AG09319 (cell line): Measurements from ENCODE around the gene DYSF.

Experiments
- DNase-seq: peaks from one replicate; pipeline ENCODE4 v3.0.0-alpha.2; 2010; ENCODE audit warnings: low read depth; ENCODE audit errors: extremely low read depth
- CTCF ChIP-seq: IDR thresholded peaks from 2 replicates; pipeline ENCODE4 v1.5.1; 2011; ENCODE audit warnings: low read depth, mild to moderate bottlenecking, inconsistent platforms, low read length, moderate library complexity

DYSF gene

DNA sequence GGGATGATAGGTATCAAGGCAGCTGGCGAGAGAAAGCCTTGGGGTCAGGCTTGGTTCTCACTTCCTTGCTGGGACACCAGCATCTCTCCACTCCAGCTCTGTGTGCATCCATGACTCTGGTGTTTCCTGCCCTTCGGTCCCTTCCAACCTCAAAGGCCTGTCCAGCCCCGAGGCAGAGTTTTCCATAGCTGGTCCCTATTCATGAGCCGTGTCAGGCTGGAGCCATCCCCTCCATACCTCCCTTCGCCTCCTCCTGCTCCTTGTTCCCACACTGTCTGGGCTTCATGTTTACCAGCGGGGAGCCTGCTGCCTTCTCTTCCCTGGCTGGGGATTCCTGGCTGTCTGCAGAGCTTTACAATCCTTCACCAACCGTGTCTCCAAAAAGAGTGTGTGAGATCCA lies 51.2 kb downstream of the DYSF start:
- no peak for TF ChIP-seq CTCF

GRCh38 chr2:71505086-71505769 lies 51.9 kb downstream of the DYSF start:
- no peak for DNase-seq
- no peak for TF ChIP-seq CTCF

More for the DNA sequence above, 51.2 kb downstream of the DYSF start:
- no peak for DNase-seq

GRCh38 chr2:71505770-71506140 lies 52.4 kb downstream of the DYSF start:
- no peak for TF ChIP-seq CTCF
- no peak for DNase-seq

GRCh38 chr2:71506222-71507153 lies 53.1 kb downstream of the DYSF start:
- no peak for DNase-seq
- TF ChIP-seq CTCF: no peak

DNA sequence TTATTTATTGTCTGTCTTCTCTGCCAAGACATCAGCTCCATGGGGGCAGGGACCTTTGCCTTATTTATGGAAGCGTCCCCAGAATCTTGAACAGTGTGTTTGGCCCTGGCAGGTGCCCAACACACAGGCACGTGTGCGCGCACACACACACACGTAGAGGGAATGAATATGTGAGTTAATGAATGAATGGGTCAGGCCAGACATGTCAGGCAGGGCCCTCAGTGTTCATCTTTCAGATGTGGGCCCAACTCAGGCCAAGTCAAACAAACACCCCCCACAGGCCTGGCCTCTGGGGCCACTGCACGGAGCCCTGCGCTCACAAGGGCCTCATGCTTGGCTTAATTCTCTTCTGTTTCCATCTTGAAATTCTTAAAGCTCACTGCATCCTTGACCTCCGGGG lies 54.1 kb downstream of the DYSF start:
- TF ChIP-seq CTCF: no peak

GRCh38 chr2:71510196-71510807 lies 56.9 kb downstream of the DYSF start:
- peak; percentile 95 for TF ChIP-seq CTCF
- peak; percentile 7 for DNase-seq

More for the DNA sequence above, 54.1 kb downstream of the DYSF start:
- no peak for DNase-seq

- no peak for DNase-seq
- no peak for TF ChIP-seq CTCF
Observed at GRCh38 chr2:71510938-71511337, 57.6 kb downstream of the DYSF start.
